ENCODE results near the gene BATF. TPM values are rescaled to one million over a fixed set of nuclear protein-coding genes. Genes with fewer than 3 reads are reported as not detected.
A peak's percentile ranks its signal among the peaks of the same experiment; 100 is the strongest.

The BATF gene
- total and polyA plus RNA-seq, 2 experiments from 2014 or later = not detected

DNA sequence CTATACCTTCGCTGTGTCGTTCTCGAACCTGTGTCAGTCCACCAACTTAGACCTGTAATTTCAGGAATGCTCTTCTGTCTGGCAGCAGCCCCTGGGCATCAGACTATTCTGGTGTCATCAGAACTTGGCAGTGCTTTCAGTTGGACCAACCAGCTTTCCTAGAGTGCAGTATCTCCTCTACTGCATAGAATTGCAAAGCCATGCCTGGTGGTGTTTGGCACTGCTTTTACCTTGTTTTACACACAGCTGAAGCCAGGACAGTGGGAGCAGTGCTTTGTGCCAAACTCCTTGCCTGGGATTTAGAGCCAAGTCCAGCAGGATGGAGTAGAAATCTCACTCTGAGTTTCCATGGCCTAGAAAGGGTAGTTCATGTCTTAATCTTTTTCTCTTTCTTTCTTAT, 57.6 kb downstream of the BATF start:
- TF ChIP-seq CTCF (conservative IDR thresholded peaks at IDR 0.05; ENCODE audit: low read depth in 2 of 2) = no peak
- TF ChIP-seq EZH2 (IDR thresholded peaks at IDR 0.05; ENCODE audit: low read depth, unreplicated experiment) = no peak
- TF ChIP-seq, protein P1, sequence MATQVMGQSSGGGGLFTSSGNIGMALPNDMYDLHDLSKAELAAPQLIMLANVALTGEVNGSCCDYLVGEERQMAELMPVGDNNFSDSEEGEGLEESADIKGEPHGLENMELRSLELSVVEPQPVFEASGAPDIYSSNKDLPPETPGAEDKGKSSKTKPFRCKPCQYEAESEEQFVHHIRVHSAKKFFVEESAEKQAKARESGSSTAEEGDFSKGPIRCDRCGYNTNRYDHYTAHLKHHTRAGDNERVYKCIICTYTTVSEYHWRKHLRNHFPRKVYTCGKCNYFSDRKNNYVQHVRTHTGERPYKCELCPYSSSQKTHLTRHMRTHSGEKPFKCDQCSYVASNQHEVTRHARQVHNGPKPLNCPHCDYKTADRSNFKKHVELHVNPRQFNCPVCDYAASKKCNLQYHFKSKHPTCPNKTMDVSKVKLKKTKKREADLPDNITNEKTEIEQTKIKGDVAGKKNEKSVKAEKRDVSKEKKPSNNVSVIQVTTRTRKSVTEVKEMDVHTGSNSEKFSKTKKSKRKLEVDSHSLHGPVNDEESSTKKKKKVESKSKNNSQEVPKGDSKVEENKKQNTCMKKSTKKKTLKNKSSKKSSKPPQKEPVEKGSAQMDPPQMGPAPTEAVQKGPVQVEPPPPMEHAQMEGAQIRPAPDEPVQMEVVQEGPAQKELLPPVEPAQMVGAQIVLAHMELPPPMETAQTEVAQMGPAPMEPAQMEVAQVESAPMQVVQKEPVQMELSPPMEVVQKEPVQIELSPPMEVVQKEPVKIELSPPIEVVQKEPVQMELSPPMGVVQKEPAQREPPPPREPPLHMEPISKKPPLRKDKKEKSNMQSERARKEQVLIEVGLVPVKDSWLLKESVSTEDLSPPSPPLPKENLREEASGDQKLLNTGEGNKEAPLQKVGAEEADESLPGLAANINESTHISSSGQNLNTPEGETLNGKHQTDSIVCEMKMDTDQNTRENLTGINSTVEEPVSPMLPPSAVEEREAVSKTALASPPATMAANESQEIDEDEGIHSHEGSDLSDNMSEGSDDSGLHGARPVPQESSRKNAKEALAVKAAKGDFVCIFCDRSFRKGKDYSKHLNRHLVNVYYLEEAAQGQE (IDR thresholded peaks at IDR 0.05; ENCODE audit: unreplicated experiment) = no peak
- no peak for TF ChIP-seq ETS1 (IDR thresholded peaks at IDR 0.05)
- TF ChIP-seq ZNF462 (CRISPR knock-in tag; IDR thresholded peaks at IDR 0.05) = no peak
- no peak for TF ChIP-seq CREB1 (CRISPR knock-in tag; IDR thresholded peaks at IDR 0.05; ENCODE audit: low read depth)
- TF ChIP-seq ZNF114 (CRISPR knock-in tag; IDR thresholded peaks at IDR 0.05) = no peak
- no peak for TF ChIP-seq ZNF331 (CRISPR knock-in tag; IDR thresholded peaks at IDR 0.05; ENCODE audit: low read depth)
- no peak for TF ChIP-seq STAT1 (IDR thresholded peaks at IDR 0.05; ENCODE audit: unreplicated experiment)
- no peak for TF ChIP-seq NANOG (IDR thresholded peaks at IDR 0.05; ENCODE audit: borderline replicate concordance)
- no peak for TF ChIP-seq JUNB (IDR thresholded peaks at IDR 0.05; ENCODE audit: unreplicated experiment)
- H3K27ac Mint-ChIP-seq = no peak overlapping the region
- no peak overlapping the region for H2AFZ ChIP-seq
- H3F3A ChIP-seq (replicated peaks; ENCODE audit: low read depth) = peaks cover 3% of the 10 kb centered on the region; the same call in 1 of the 2 replicates
- no peak for ATAC-seq
- peaks cover 15% of the 10 kb centered on the region for H3K27me3 ChIP-seq (ENCODE audit: insufficient read depth)
- H3K4me3 Mint-ChIP-seq = no peak overlapping the region; the same call in 2 of the 3 replicates
- no peaks in the 10 kb centered on the region for H3K36me3 Mint-ChIP-seq (ENCODE audit: low read depth)
- 0 out of 2 replicates have a peak overlapping the region, but pooled peaks have one; percentile 91 for H3K4me2 ChIP-seq
- no peaks in the 10 kb centered on the region for H3K36me3 ChIP-seq (ENCODE audit: insufficient read depth)
- no peak overlapping the region for H3K27ac ChIP-seq (ENCODE audit: low read depth)
- H3K9me3 Mint-ChIP-seq = no peaks in the 10 kb centered on the region
- H3K4me1 Mint-ChIP-seq = peaks cover 11% of the 10 kb centered on the region
- H3K27me3 Mint-ChIP-seq (ENCODE audit: insufficient read depth, low read depth, poor library complexity) = peaks cover 13% of the 10 kb centered on the region
- H3K79me2 ChIP-seq (replicated peaks; ENCODE audit: insufficient read depth) = no peaks in the 10 kb centered on the region
- H3K4me1 ChIP-seq (ENCODE audit: insufficient read depth) = peaks cover 11% of the 10 kb centered on the region; the same call in 1 of the 2 replicates
- no peak for DNase-seq (ENCODE audit: low spot score)
- no peaks in the 10 kb centered on the region for H3K9me2 ChIP-seq (ENCODE audit: insufficient read depth)
- H3K4me3 ChIP-seq = no peak overlapping the region
- 0 out of 2 replicates have a peak, but pooled peaks cover 1% of the 10 kb centered on the region for H4K20me1 ChIP-seq (replicated peaks; ENCODE audit: insufficient read depth)

All from GM23338 (cell line).